Measurements from ENCODE around the gene SCD5. TPM values are rescaled to one million over a fixed set of nuclear protein-coding genes. Genes with fewer than 3 reads are reported as not detected.

The SCD5 gene
- total RNA-seq, 1 donor from 2014 or later = 61.7 TPM

- H2AFZ ChIP-seq (ENCODE audit: low read depth, low read length) = no peak overlapping the region
- H3K9me3 ChIP-seq (ENCODE audit: insufficient read depth, low read depth, low read length) = no peaks in the 10 kb centered on the region
- no peak overlapping the region for H3K4me3 Mint-ChIP-seq (ENCODE audit: unreplicated experiment)
- peaks cover 3% of the 10 kb centered on the region for H4K20me1 ChIP-seq (ENCODE audit: insufficient read depth, low read length)
- no peak overlapping the region for H3K27ac ChIP-seq (ENCODE audit: low read depth, low read length)
- H3K9ac ChIP-seq (ENCODE audit: low read length) = no peak overlapping the region
- TF ChIP-seq EZH2 (IDR thresholded peaks at IDR 0.05; ENCODE audit: insufficient read depth, low read length) (no peak), CTCF (IDR thresholded peaks at IDR 0.05; ENCODE audit: insufficient read depth, low read depth, low read length) (no peak)
- no peaks in the 10 kb centered on the region for H3K36me3 ChIP-seq (ENCODE audit: insufficient read depth, low read length)
- H3K4me1 Mint-ChIP-seq (ENCODE audit: low read depth, unreplicated experiment) = peaks cover 11% of the 10 kb centered on the region
- H3K9me3 Mint-ChIP-seq (ENCODE audit: unreplicated experiment) = no peaks in the 10 kb centered on the region
- no peaks in the 10 kb centered on the region for H3K79me2 ChIP-seq (ENCODE audit: insufficient read depth, low read length)
- H3K4me2 ChIP-seq (ENCODE audit: low read length) = peak overlapping the region; percentile 29
- peaks cover 16% of the 10 kb centered on the region for H3K36me3 Mint-ChIP-seq (ENCODE audit: low read depth, unreplicated experiment)
- no peak overlapping the region for H3K4me3 ChIP-seq (ENCODE audit: insufficient read depth, low read depth, low read length)
- no peak for FAIRE-seq
- H3K27me3 Mint-ChIP-seq (ENCODE audit: low read depth, unreplicated experiment) = no peaks in the 10 kb centered on the region
- H3K27me3 ChIP-seq (ENCODE audit: insufficient read depth, low read length) = no peaks in the 10 kb centered on the region
- H3K27ac Mint-ChIP-seq (ENCODE audit: unreplicated experiment) = no peak overlapping the region
- H3K4me1 ChIP-seq (ENCODE audit: insufficient read depth, low read length) = peaks cover 8% of the 10 kb centered on the region
- DNase-seq (ENCODE audit: low read depth) = peak; percentile 20
Measured at GRCh38 chr4:82648356-82648755, 150.2 kb downstream of the SCD5 start.

- H3K36me3 Mint-ChIP-seq (ENCODE audit: low read depth, unreplicated experiment) = peaks cover 14% of the 10 kb centered on the region
- H3K4me3 Mint-ChIP-seq (ENCODE audit: unreplicated experiment) = no peak overlapping the region
- TF ChIP-seq CTCF (IDR thresholded peaks at IDR 0.05; ENCODE audit: insufficient read depth, low read depth, low read length) (no peak), EZH2 (IDR thresholded peaks at IDR 0.05; ENCODE audit: insufficient read depth, low read length) (no peak)
- H3K9me3 ChIP-seq (ENCODE audit: insufficient read depth, low read depth, low read length) = no peaks in the 10 kb centered on the region
- H3K27ac ChIP-seq (ENCODE audit: low read depth, low read length) = no peak overlapping the region
- no peak overlapping the region for H3K9ac ChIP-seq (ENCODE audit: low read length)
- H3K4me3 ChIP-seq (ENCODE audit: insufficient read depth, low read depth, low read length) = no peak overlapping the region
- H4K20me1 ChIP-seq (ENCODE audit: insufficient read depth, low read length) = peaks cover 3% of the 10 kb centered on the region
- DNase-seq (ENCODE audit: low read depth) = no peak
- H3K36me3 ChIP-seq (ENCODE audit: insufficient read depth, low read length) = no peaks in the 10 kb centered on the region
- no peaks in the 10 kb centered on the region for H3K79me2 ChIP-seq (ENCODE audit: insufficient read depth, low read length)
- H3K27me3 ChIP-seq (ENCODE audit: insufficient read depth, low read length) = no peaks in the 10 kb centered on the region
- H3K4me2 ChIP-seq (ENCODE audit: low read length) = no peak overlapping the region
- H3K27me3 Mint-ChIP-seq (ENCODE audit: low read depth, unreplicated experiment) = no peaks in the 10 kb centered on the region
- FAIRE-seq = no peak
- H3K4me1 Mint-ChIP-seq (ENCODE audit: low read depth, unreplicated experiment) = peaks cover 9% of the 10 kb centered on the region
- no peak overlapping the region for H3K27ac Mint-ChIP-seq (ENCODE audit: unreplicated experiment)
- H2AFZ ChIP-seq (ENCODE audit: low read depth, low read length) = no peak overlapping the region
- no peaks in the 10 kb centered on the region for H3K9me3 Mint-ChIP-seq (ENCODE audit: unreplicated experiment)
- H3K4me1 ChIP-seq (ENCODE audit: insufficient read depth, low read length) = peaks cover 6% of the 10 kb centered on the region
Measured at GRCh38 chr4:82645936-82646565, 152.5 kb downstream of the SCD5 start.

GRCh38 chr4:82644734-82645126, 153.9 kb downstream of the SCD5 start:
- H4K20me1 ChIP-seq (ENCODE audit: insufficient read depth, low read length) = peaks cover 3% of the 10 kb centered on the region
- no peaks in the 10 kb centered on the region for H3K9me3 Mint-ChIP-seq (ENCODE audit: unreplicated experiment)
- peaks cover 9% of the 10 kb centered on the region for H3K4me1 Mint-ChIP-seq (ENCODE audit: low read depth, unreplicated experiment)
- H3K27ac ChIP-seq (ENCODE audit: low read depth, low read length) = no peak overlapping the region
- no peak overlapping the region for H2AFZ ChIP-seq (ENCODE audit: low read depth, low read length)
- no peak for TF ChIP-seq CTCF (IDR thresholded peaks at IDR 0.05; ENCODE audit: insufficient read depth, low read depth, low read length)
- H3K9ac ChIP-seq (ENCODE audit: low read length) = no peak overlapping the region
- FAIRE-seq (no peak), DNase-seq (ENCODE audit: low read depth) (no peak)
- H3K4me2 ChIP-seq (ENCODE audit: low read length) = no peak overlapping the region
- peaks cover 6% of the 10 kb centered on the region for H3K4me1 ChIP-seq (ENCODE audit: insufficient read depth, low read length)
- H3K36me3 Mint-ChIP-seq (ENCODE audit: low read depth, unreplicated experiment) = peaks cover 15% of the 10 kb centered on the region
- no peaks in the 10 kb centered on the region for H3K27me3 ChIP-seq (ENCODE audit: insufficient read depth, low read length)
- H3K9me3 ChIP-seq (ENCODE audit: insufficient read depth, low read depth, low read length) = no peaks in the 10 kb centered on the region
- no peaks in the 10 kb centered on the region for H3K36me3 ChIP-seq (ENCODE audit: insufficient read depth, low read length)
- no peaks in the 10 kb centered on the region for H3K27me3 Mint-ChIP-seq (ENCODE audit: low read depth, unreplicated experiment)
- no peak overlapping the region for H3K4me3 Mint-ChIP-seq (ENCODE audit: unreplicated experiment)
- peak overlapping the region; percentile 60 for H3K27ac Mint-ChIP-seq (ENCODE audit: unreplicated experiment)
- no peaks in the 10 kb centered on the region for H3K79me2 ChIP-seq (ENCODE audit: insufficient read depth, low read length)
- H3K4me3 ChIP-seq (ENCODE audit: insufficient read depth, low read depth, low read length) = no peak overlapping the region

Measured in astrocyte (in vitro differentiated cells and primary cell).